Measurements from ENCODE around the gene CMC2.

CMC2 gene

DNA sequence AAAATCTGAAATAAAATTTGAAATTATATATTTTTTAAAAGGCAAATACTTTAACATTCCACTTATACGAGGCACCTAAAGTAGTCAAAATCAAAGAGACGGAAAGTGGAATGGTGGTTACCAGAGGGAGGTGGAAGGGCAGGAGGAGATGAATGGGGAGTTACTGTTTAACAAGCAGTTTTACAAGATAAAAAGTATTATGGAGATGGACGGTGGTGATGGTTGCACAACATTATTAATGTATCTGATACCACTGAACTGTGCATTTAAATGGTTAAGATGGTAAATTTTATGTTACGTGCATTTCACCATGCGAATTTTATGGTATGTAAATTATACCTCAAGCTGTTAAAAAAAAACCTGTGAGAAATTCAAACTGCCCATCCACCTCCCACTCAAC lies 5.4 kb downstream of the CMC2 start:
- no peak for DNase-seq

- DNase-seq, result no peak
These were observed 5.8 kb downstream of the CMC2 start for GRCh38 chr16:81000873-81001272.

GRCh38 chr16:80997964-80998620 lies 8.6 kb downstream of the CMC2 start:
- no peak for DNase-seq

DNA sequence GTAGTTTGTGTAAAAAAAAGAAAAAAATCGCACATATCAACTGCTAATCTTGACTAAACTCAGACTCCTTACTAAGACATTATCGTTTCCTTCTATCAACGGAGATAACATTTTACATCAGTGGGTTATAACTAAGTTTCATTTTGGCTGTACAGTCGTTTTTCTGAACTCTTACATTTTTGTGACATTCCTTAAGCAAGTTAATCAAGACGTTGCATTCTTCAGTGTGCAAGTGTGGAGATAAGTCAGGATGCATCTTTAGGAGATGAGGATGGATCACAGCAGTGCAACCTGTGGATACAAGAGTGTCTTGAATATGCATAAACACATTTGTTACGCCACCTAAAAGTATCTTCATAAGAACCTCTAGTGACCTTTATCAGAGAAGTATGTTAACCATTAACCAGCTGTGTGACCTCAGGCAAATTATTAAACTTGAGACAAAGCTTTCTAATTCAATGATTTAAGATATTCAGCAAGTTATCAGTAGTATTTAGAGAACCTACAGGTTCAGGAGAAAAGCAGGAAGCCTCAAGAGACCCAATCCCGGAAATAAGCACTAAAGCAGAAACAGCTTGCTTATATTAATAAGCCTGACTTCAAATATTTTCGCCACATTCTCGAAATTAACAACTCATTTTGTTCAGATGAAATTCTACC lies 9.4 kb downstream of the CMC2 start:
- no peak for DNase-seq

DNA sequence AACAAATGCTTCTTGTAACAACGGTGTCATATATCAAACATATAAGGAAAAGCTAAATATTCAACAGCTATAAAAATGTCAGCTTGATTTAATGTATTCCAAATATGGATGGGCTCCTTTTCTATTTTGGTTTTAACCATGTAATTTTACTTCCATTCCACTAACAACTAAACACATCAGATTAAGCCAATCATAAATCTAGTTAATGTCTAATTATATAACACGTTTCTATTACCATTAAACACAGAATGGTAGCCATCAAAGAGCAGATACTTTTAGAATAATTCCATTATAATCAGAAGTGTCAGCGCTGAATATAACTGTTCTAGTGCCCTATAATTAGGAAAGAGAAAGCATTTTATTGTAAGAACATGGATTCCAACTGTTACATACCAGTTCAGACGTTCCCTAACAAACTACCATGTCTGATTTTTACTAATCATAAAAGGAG lies 10.0 kb downstream of the CMC2 start:
- no peak for DNase-seq

GRCh38 chr16:80994451-80994850 lies 12.2 kb downstream of the CMC2 start:
- DNase-seq, result no peak

GRCh38 chr16:80993834-80994233 lies 12.9 kb downstream of the CMC2 start:
- no peak for DNase-seq

- DNase-seq, result no peak
These were observed 13.4 kb downstream of the CMC2 start for GRCh38 chr16:80993307-80993706.

- DNase-seq, result no peak
These were observed 13.9 kb downstream of the CMC2 start for GRCh38 chr16:80992676-80993293.

- no peak for DNase-seq
These were observed 14.8 kb downstream of the CMC2 start for GRCh38 chr16:80991792-80992430.

- DNase-seq, result no peak
These were observed 15.7 kb downstream of the CMC2 start for GRCh38 chr16:80990978-80991377.

- no peak for DNase-seq
These were observed 16.1 kb downstream of the CMC2 start for GRCh38 chr16:80990577-80990976.

GRCh38 chr16:80989801-80990200 lies 16.9 kb downstream of the CMC2 start:
- DNase-seq, result no peak

- DNase-seq, result no peak
These were observed 17.9 kb downstream of the CMC2 start for GRCh38 chr16:80988756-80989155.

- DNase-seq, result no peak
These were observed 20.1 kb downstream of the CMC2 start for GRCh38 chr16:80986557-80986956.

GRCh38 chr16:80985611-80986010 lies 21.1 kb downstream of the CMC2 start:
- DNase-seq, result no peak

DNA sequence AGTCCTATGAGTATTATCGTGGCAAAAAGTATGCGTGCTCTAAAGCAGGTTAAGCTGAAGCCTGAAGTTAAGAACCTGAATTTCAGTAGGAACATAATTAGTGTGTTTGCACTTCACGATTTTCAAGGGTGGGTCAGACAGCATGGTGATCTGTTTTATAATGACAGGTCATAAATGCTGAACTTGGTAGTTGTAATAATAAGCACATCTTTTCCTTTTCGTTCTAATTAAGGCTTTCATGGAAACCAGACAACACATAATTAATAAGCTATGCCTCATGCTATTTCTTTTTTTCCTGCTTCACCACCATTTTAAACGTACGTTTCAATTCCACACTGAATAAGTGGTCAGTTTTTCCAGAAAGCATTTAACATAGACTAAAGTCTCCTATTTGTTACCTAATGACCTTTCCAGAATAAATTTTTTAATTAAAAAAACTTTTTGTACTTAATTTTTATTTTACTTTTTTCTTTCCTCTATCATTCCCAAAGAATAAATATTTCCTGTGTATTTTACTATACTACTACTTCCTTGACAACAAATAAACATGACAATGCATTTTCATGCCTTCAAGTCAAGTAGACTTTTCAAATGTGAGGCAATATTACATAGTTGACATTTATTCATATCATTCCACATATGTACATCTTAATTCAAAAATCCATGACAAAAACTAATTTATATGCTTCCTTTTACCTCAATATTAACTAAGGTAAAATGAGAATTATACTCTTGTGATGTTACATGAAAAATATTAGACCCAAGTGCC lies 22.4 kb downstream of the CMC2 start:
- no peak for DNase-seq

DNA sequence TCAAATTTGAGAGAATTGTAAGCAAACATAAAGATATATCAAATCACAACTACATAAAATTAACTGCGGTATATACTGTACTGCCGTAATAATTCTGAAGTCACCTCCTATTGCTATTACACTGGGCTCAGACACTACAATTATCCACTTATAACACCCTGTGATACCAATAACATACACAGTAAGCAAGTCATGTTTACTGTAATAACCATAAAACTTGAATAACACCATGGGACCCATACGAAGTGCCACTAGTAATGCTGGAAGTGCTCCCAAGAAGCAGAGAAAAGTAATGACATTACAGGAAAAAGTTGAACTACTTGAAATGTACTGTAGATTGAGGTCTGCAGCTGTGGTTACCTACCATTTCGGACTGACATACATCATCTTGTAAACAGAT lies 24.0 kb downstream of the CMC2 start:
- DNase-seq, result no peak

GRCh38 chr16:80981103-80981502 lies 25.6 kb downstream of the CMC2 start:
- DNase-seq, result no peak

GRCh38 chr16:80976946-80977345 lies 29.7 kb downstream of the CMC2 start:
- DNase-seq, result no peak

DNA sequence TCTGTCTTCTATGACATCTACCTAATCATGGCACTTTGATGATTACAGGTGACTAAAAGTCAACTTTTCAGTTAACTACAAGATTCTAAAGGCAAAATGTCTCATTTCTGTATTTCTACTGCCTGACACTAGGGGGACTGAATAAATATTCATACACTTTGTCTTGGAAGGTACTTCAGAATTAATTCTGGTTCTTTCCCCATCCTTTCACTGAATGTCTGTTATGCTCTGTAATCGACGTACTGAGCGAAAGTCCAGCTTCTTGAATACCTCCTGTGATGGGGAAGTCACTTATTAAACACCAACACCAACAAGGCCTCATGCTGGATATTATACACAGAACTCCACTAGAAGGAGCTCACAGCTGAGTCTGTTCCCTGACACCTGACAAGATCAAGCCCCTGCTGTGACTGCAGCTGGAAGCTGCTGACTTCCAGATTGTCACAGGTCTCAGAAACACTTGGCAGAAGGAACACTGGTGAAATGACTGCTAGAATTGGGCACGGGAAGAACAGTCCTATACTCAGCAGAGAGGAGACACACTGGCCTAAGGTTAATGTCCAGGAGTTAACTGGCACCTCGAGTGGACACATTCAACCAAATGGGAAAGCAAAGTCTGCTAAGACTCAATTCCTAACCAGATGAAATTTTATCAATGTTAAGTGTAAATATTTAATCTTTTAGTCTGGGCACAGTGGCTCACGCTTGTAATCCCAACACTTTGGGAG lies 31.9 kb downstream of the CMC2 start:
- DNase-seq, result no peak

GRCh38 chr16:80973991-80974390 lies 32.7 kb downstream of the CMC2 start:
- no peak for DNase-seq

Measured in activated gamma-delta T cell treated with Interleukin-2 at 50 U/mL for 16 hours (primary cell).